GM19372 (cell line): ENCODE data around the gene SLC30A1.
"Not testable (repeated sequence)": the region's sequence is repeated elsewhere in the genome, so short reads cannot be mapped to it uniquely, and the experiment has no call there.

Source experiments
- ATAC-seq: cut with Tn5 transposase; IDR thresholded peaks from one replicate; pipeline ENCODE4 v1.9.1; 2021; ENCODE audit warnings: mild to moderate bottlenecking, low read depth, moderate library complexity; ENCODE audit not compliant: unreplicated experiment

The SLC30A1 gene

GRCh38 chr1:211588711-211589110 lies 9.8 kb upstream of the SLC30A1 start:
- ATAC-seq, result no peak

GRCh38 chr1:211587123-211587522 lies 8.2 kb upstream of the SLC30A1 start:
- no peak for ATAC-seq

GRCh38 chr1:211586538-211586937 lies 7.6 kb upstream of the SLC30A1 start:
- ATAC-seq, result no peak

GRCh38 chr1:211583011-211583992 lies 4.3 kb upstream of the SLC30A1 start:
- no peak for ATAC-seq

- ATAC-seq, result no peak
These were observed 2.6 kb upstream of the SLC30A1 start for GRCh38 chr1:211581526-211581925.

GRCh38 chr1:211580303-211580687 lies 1.3 kb upstream of the SLC30A1 start:
- ATAC-seq, result no peak

GRCh38 chr1:211579440-211580302 lies 710 bp upstream of the SLC30A1 start:
- peak; percentile 35 for ATAC-seq

GRCh38 chr1:211577819-211578639 lies 932 bp downstream of the SLC30A1 start:
- peak; percentile 29 for ATAC-seq

GRCh38 chr1:211577277-211577818 lies 1.6 kb downstream of the SLC30A1 start:
- no peak for ATAC-seq

GRCh38 chr1:211576717-211577116 lies 2.2 kb downstream of the SLC30A1 start:
- no peak for ATAC-seq

GRCh38 chr1:211574705-211575104 lies 4.3 kb downstream of the SLC30A1 start:
- no peak for ATAC-seq

GRCh38 chr1:211571998-211572397 lies 7.0 kb downstream of the SLC30A1 start:
- ATAC-seq, result no peak

- not testable (repeated sequence) for ATAC-seq
These were observed 8.6 kb downstream of the SLC30A1 start for GRCh38 chr1:211570378-211570777.

GRCh38 chr1:211566431-211567025 lies 12.4 kb downstream of the SLC30A1 start:
- ATAC-seq, result peak; percentile 94

- ATAC-seq, result no peak
These were observed 14.9 kb downstream of the SLC30A1 start for GRCh38 chr1:211564084-211564483.

GRCh38 chr1:211559222-211560010 lies 19.5 kb downstream of the SLC30A1 start:
- ATAC-seq, result no peak

GRCh38 chr1:211557894-211558625 lies 20.9 kb downstream of the SLC30A1 start:
- no peak for ATAC-seq

- no peak for ATAC-seq
These were observed 25.4 kb downstream of the SLC30A1 start for GRCh38 chr1:211553549-211553948.
